Astrocyte (in vitro differentiated cells and primary cell): ENCODE data around the gene REG3G.
"Not testable (repeated sequence)": the region's sequence is repeated elsewhere in the genome, so short reads cannot be mapped to it uniquely, and the experiment has no call there.

Experiments used
- CTCF ChIP-seq: IDR thresholded peaks from 2 replicates; pipeline ENCODE4 v1.5.1; 2011; ENCODE audit warnings: low read depth, mild to moderate bottlenecking, inconsistent platforms, low read length, moderate library complexity; ENCODE audit not compliant: insufficient read depth
- EZH2 ChIP-seq: IDR thresholded peaks from 2 replicates; pipeline ENCODE4 v1.6.1; 2012; ENCODE audit warnings: mild to moderate bottlenecking, low read length, inconsistent platforms; ENCODE audit not compliant: insufficient read depth

DNA sequence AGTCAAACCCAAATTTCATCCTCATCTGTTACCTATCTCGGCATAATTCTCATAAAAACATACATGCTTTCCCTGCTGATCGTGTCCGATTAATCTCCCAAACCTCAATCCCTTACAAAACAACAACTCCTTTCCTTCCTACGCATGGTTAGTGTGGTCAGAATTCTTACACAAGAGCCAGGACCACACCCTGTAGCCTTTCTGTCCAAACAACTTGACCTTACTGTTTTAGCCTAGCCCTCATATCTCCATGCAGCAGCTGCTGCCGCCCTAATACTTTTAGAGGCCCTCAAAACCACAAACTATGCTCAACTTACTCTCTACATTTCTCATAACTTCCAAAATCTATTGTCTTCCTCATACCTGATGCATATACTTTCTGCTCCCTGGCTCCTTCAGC, 29.3 kb downstream of the REG3G start:
- not testable (repeated sequence) for TF ChIP-seq CTCF, EZH2
